Daoy (cell line): ENCODE data around the gene ZNF675. TPM values are rescaled to one million over a fixed set of nuclear protein-coding genes. Genes with fewer than 3 reads are reported as not detected.
"Not testable (repeated sequence)": the region's sequence is repeated elsewhere in the genome, so short reads cannot be mapped to it uniquely, and the experiment has no call there.

Source experiments
- DNase-seq: peaks from one replicate; pipeline ENCODE4 v3.0.0-alpha.2; 2015; ENCODE audit warnings: low read depth
- total RNA-seq: library from RNA; depleted of rRNA; stranded (reverse); fragments of >200 nt; shearing (Covaris generic); gene quantifications from 2 replicates; pipeline ENCODE4 v1.2.3, GENCODE V29; 2014; rRNA removed

Gene ZNF675
- 15.4 and 19.8 TPM in 2 replicates for total RNA-seq

DNA sequence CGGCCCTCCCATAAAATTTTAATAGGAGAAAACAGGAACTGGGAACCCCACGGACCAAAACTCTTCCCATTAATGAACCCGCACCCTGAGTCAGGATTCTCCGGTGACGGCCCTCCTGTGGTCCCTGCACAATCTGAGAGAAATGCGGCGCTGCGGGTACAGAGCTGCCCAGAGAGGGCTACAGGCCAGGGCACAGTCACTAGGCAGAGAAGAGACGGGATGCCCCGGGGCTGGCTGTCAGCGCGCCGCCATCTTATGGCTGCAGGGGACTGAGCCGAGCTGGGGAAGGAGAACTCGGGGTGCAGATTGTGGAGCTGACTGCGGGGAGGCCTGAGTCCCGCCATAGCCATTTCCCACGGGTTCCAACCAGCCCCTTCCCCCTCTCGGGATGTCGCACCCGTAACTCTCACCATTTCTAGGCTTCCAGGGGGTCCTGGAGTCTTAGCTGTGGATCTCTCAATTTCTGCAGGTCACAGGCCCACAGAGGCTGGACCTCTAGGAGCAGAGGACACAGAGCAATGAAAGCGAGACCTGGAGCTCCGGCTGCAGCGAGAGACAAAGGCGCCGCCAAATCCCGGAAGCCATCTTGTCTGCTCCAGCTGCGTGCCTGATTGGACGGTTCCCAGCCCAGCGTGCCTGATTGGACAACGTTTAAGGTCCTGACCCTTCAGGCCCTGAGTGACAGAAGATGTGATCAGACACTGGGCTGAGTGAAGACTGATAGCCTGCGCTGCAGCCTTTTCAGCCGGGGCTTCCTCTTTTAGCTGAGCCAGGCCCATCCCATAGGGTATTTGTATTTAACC lies at the start of gene ZNF675:
TSS of gene ZNF675 (minus strand) at position 592 of the 803 bp plus-strand sequence. CDS start at position 413, 179 bp downstream.
- DNase-seq, result peak; percentile 96

DNA sequence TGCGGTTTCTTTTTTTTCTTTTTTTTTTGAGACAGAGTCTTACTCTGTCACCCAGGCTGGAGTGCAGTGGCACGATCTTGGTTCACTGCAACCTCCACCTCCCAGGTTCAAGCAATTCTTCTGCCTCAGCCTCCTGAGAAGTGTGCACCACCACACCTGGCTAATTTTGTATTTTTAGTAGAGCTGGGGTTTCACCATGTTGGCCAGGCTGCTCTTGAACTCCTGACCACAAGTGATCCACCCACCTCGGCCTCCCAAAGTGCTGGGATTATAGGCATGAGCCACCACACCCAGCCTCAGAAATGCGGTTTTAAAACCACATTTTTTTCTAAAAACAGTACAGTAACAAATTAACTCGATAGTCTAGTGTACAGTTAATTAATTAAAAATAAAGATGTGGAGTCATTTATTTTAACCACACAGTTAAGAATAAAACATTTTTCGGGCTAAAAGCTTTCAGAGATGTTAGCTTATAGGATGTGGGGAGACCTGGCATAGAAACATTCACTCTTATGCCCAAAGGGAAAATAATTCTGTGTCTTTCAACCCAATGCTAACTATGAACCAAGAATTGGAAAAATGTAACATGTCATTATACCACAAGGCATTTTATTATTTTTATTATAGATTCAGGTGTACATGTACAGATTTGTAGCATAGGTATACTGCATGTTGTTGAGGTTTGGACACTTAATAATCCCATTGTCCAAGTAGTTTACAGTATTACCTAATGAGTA lies 43.9 kb upstream of the ZNF675 start:
- not testable (repeated sequence) for DNase-seq

DNA sequence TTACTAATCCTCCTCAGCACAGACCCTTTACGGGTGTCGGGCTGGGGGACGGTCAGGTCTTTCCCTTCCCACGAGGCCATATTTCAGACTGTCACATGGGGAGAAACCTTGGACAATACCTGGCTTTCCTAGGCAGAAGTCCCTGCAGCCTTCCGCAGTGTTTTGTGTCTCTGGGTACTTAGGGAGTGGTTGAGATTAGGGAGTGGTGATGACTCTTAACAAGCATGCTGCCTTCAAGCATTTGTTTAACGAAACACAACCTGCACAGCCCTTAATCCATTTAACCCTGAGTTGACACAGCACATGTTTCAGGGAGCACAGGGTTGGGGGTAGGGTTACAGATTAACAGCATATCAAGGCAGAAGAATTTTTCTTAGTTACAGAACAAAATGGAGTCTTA lies 37.1 kb upstream of the ZNF675 start:
- DNase-seq, result not testable (repeated sequence)

DNA sequence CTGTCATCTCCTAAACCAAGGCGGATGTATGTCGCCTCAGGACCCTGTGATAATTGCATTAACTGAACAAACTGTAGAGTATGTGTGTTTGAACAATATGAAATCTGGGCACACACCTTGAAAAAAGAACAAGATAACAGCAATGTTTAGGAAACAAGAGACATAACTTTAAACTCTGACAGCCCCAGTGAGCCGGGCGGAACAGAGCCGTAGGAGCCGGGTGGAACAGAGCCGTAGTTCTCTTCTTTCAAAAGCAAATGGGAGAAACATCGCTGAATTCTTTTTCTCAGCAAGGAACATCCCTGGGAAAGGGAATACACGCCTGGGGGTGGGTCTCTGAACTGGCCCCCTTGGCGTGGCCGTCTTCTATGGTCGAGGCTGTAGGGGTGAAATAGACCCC lies 31.8 kb upstream of the ZNF675 start:
- no peak for DNase-seq

DNA sequence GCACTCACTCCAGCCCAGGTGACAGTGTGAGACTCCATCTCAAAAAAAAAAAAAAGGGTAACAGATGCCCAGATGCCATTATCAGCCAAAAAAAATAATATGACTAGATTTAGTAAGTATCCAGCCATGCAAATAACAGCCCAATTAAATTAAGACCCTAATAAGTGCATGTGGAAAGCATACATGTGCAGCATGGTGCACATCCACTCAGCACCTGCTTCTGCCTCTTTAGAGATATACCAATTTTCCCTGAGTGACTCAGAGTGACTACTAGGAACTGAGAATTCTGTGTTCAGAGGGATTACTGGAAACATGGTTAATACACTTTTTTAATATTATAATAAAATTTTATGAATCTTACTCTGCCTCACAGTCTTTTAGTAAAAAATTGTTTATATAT lies 29.8 kb upstream of the ZNF675 start:
- no peak for DNase-seq

DNA sequence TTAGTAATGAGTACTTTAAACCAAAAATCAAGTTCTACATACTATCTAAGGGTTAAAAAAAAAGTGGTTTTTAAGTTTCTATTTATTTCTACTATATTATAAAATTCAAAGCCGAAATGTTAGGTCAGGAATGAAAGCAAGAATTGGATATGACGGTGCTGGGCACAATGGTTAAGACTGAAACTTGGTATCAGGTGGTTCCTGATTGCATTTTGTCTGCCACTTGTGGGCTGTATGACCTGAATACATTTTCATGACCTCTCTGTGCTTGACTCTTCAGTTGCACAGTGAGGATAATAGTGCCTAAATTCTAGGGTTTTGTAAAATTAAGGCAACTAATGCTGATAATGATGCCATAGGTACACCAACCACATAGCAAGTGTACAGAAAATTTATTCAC lies 22.3 kb upstream of the ZNF675 start:
- DNase-seq, result no peak

DNA sequence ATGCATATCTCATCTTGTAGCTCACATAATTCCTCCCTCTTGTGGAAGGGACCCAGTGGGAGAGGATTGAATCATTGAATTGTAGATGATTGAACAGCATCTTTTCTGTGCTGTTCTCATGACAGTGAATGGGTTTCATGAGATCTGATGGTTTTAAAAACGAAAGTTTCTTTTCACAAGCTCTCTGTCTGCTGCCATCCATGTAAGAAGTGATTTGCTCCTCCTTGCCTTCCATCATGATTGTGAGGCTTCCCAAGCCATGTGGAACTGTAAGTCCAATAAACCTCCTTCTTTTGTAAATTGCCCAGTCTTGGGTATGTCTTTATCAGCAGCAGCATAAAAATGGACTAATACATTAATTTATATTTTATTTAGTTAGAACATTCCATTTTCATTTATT lies 19.6 kb upstream of the ZNF675 start:
- DNase-seq, result no peak

DNA sequence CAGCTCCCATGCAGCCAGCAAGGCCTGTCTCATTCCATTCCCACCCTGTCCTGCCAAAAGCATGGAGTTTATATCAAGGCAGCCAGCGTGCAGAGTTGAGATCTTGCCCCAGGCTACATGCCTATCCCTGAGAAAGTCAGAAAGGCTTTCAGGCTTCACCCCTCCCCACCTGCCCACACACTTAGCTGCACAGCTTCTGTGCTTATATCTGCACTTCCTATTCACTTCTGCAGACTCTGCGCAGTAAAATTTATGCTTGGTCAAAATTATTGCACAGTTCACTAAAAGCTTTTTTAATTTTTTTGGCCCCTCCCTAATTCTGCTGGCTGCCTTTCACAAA lies 12.5 kb upstream of the ZNF675 start:
- DNase-seq, result peak; percentile 1

DNA sequence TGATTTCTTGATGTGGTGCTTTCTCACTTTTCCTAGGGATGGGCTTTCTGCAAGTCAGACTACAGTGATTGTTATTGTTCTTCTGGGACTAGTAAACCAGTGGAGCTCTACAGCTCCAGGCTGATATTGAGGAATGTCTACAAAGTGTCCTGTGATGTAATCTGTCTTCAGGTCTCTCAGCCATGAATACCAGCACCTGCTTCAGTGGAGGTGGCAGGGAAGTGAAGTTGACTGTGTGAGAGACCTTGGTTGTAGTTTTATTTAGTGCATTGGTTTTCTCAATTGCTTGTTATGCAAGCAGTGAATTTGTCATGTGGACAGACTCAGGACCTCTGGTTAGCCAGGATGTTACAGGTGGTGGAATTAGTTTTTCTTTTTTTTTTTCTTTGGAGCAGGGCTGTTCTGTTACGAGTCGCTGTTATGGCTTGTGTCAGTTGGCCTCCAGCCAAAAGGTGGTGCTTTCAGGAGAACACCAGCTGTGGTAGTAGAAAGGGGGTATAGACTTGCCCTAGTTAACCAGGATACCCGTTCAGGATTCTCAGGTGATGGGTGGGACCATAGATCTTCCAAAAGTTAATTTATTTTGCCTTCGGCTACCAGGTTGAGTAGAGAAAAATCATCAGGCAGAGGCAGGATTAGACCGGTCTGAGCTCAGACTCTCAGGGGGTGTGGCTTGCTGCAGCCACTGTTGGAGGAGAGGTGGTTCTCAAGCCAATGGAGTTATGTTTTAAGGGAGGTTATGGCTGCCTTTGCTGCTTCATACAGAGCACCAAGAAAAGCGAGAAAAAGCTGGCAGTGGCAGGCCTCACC lies 11.9 kb upstream of the ZNF675 start:
- peak; percentile 2 for DNase-seq

DNA sequence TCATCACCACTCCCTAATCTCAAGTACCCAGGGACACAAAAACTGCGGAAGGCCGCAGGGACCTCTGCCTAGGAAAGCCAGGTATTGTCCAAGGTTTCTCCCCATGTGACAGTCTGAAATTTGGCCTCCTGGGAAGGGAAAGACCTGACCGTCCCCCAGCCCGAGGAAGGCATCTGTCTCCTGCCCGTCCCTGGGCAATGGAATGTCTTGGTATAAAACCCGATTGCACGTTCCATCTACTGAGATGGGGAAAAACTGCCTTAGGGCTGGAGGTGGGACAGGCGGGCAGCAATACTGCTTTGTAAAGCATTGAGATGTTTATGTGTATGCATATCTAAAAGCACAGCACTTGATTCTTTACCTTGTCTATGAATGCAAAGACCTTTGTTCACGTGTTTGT lies 5.9 kb upstream of the ZNF675 start:
- DNase-seq, result not testable (repeated sequence)

DNA sequence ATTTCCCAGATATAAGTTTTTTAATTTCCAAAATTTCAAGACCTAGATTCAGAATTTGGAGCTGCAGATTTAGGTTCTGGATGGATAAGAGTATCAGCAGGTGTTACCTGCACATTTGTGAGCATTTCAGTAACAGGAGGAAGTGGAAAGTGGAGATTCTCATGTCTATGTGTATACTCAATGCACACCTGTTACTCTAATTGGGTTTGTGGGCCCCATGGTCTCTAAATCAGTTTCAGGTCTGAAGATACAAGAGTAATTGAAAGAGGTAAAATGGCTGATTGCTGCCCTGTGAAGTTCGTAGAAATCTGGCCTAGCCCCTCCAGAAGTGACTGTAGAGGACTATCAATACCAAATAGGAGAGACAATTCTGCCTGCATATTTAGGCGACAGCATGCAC lies 13.9 kb downstream of the ZNF675 start:
- DNase-seq, result no peak

DNA sequence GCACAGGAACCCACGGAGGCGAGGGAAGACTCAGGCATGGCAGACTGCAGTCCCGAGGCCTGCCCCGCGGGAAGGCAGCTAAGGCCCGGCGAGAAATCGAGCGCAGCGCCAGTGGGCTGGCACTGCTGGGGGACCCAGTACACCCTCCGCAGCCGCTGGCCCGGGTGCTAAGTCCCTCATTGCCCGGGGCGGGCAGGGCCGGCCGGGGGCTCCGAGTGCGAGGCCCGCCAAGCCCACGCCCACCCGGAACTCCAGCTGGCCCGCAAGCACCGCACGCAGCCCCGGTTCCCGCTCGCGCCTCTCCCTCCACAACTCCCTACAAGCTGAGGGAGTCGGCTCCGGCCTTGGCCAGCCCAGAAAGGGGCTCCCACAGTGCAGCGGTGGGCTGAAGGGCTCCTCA lies 18.4 kb downstream of the ZNF675 start:
- not testable (repeated sequence) for DNase-seq

DNA sequence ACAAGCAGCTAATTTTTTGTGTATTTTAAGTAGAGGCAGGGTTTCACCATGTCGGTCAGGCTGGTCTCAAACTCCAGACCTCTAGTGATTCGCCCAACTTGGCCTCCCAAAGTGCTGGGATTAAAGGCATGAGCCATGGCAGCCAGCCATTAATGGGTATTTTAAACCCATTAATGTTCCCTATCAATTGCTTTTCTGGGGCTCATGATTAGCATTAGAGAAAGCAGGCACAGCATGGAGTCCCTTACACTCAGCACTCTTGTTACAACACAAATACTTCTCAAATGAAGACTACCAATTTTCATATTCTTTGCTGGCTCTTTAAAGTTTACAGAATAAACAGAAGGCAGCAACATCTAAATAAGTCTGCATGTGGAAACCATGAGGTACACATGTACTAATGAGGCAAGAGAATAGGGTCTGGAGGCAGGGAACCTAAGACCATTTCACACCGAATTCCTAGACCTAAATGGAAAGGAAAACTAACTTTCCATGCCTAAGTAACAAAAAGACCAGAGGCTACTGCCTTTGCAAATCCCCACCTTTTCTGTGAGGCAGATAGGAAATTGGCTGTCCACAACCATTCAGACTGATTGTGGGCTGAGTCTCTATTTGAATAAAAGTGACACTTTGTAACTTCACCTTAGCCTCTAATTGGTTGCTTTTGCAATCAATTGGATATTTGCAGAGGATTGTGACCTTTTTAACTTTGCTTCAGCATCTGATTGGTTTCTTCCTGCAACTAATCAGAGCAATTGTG lies 21.2 kb downstream of the ZNF675 start:
- no peak for DNase-seq

DNA sequence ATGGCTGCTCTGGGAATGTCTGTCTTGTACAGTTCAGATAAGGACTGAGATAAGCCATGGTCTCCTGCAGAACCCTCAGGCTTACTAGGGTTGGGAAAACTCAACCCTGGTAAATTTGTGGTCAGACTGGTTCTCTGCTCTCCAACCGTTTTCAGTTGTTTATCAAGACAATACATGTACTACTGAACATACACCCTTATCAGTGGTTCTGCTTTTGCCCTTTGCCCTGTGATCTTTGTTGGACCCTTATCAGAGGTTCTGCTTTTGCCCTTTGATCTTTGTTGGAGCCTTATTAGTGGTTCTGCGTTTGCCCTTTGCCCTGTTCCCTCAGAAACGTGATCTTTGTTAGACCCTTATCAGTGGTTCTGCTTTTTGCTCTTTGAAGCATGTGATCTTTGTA lies 37.2 kb downstream of the ZNF675 start:
- DNase-seq, result not testable (repeated sequence)

Other genes starting within 250 kb of the ZNF675 start
- 1.9 and 2.2 TPM in 2 replicates for gene ZNF681, start 71.7 kb upstream of the ZNF675 start, total RNA-seq
- gene ZNF726, start 227.7 kb upstream of the ZNF675 start, total RNA-seq, result 8.9 and 13.9 TPM in 2 replicates